ENCODE results near the gene AGAP1.
"Not testable (repeated sequence)": the region's sequence is repeated elsewhere in the genome, so short reads cannot be mapped to it uniquely, and the experiment has no call there.

The AGAP1 gene

DNA sequence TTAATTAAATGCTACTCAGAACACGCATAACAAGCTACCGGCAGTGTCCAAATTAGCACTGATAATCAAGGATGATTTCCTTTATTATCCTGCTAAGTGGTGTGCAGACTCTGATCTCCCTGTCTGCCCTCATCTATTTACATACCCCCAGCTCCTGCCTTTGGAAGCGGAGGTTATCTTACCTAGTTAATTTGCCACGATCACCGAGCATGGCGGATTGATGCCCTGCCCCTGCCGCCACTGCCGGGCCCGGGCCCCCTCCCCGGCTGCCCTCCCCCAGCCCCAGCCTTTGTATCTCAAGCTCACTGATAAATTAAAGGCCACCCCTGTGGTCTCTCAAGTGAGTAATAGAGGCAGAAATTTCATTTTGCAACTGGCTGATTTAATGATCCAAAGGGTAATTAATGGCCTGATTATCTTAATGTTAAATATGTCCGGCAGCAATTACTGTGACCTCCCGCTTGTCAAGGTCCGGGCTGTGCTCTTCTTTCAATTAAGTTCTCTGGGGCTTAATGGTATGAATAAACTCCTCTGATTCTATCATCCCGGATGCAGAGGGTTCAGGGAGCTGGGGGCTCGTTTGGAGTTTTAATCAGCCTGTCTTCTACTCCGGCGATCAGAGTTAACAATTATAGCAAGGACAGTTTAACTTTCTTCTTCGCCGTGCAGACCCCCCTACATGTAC lies 560.9 kb downstream of the AGAP1 start:
- no peak overlapping the region for H3K4me3 ChIP-seq (ENCODE audit: low read length)
- peaks cover 10% of the 10 kb centered on the region for H3K9me3 ChIP-seq (ENCODE audit: control insufficient read depth, low read length)
- peaks cover 16% of the 10 kb centered on the region for H3K36me3 ChIP-seq (ENCODE audit: control insufficient read depth, insufficient read depth, low read length, severe bottlenecking)
- H3K9ac ChIP-seq (ENCODE audit: low read length) = no peak overlapping the region
- no peaks in the 10 kb centered on the region for H3K27me3 ChIP-seq (replicated peaks; ENCODE audit: control insufficient read depth, insufficient read depth, low read length)
- peaks cover 8% of the 10 kb centered on the region for H3K4me1 ChIP-seq (ENCODE audit: control insufficient read depth, insufficient read depth, low read length)
- no peak for DNase-seq (ENCODE audit: low read depth)

DNA sequence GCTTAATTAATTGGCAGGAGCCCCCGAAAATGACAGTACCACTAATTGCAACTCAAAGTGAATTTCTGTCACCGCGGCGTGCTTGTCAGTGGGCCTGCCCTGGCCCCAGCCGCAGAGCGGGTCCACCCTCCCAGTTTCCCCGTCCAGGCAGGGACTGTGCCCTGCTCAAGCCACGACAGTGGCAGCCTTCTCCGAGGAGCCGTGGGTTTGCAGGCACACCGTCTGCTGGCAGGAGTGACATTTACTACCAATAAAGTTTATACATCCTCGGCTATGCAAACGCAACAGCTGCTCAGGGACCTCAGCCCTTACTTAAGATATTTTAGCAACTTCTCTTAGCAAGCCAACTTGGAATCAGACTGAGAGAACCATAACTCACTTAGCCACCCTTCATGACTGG lies 561.6 kb downstream of the AGAP1 start:
- Histone ChIP-seq H3K4me3 (ENCODE audit: low read length) (no peak overlapping the region), H3K9me3 (ENCODE audit: control insufficient read depth, low read length) (peaks cover 10% of the 10 kb centered on the region), H3K9ac (ENCODE audit: low read length) (no peak overlapping the region), H3K4me1 (ENCODE audit: control insufficient read depth, insufficient read depth, low read length) (peaks cover 8% of the 10 kb centered on the region), H3K36me3 (ENCODE audit: control insufficient read depth, insufficient read depth, low read length, severe bottlenecking) (peaks cover 14% of the 10 kb centered on the region), H3K27me3 (replicated peaks; ENCODE audit: control insufficient read depth, insufficient read depth, low read length) (no peaks in the 10 kb centered on the region)
- DNase-seq (ENCODE audit: low read depth) = no peak

DNA sequence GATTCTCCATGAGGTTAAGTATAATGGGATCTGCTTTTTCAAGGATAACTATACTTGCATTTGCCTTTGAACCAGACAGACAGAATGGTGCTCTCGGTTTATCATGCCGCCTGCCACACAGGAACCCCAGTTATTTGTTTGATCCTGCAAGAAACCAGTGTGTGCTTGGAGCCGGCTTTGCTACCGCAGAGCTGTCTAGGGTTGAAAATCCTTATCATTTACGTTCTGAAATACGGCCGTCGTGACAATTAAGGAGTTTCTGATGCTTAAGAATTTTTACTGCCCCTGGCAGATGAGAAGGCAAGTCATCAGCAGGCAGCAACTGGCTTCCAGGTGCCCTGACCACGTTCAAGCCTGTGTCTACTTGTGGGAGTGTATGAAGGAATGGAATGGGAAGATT lies 562.3 kb downstream of the AGAP1 start:
- Histone ChIP-seq H3K4me3 (ENCODE audit: low read length) (no peak overlapping the region), H3K9ac (ENCODE audit: low read length) (no peak overlapping the region), H3K36me3 (ENCODE audit: control insufficient read depth, insufficient read depth, low read length, severe bottlenecking) (peaks cover 16% of the 10 kb centered on the region), H3K27me3 (replicated peaks; ENCODE audit: control insufficient read depth, insufficient read depth, low read length) (no peaks in the 10 kb centered on the region), H3K4me1 (ENCODE audit: control insufficient read depth, insufficient read depth, low read length) (peaks cover 8% of the 10 kb centered on the region), H3K9me3 (ENCODE audit: control insufficient read depth, low read length) (peaks cover 10% of the 10 kb centered on the region)
- no peak for DNase-seq (ENCODE audit: low read depth)

DNA sequence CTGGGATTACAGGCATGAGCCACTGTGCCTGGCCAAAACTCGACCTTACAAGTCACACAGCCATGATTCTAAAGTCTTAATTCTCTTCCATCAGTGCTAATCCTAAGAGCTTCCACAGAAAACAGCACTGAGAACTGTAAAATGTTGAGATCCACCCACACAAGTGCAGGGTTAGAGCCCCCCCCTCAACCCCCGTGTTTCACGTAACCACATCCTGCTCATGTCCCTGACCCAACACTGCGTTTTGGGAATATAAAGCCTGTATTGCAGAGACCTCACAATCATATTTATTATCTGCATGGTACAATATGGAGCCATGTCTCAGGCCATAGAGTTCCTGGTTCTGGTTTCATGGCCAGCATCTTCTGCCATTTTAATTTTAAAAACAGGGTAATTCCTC lies 563.5 kb downstream of the AGAP1 start:
- DNase-seq (ENCODE audit: low read depth) = no peak
- Histone ChIP-seq H3K36me3 (ENCODE audit: control insufficient read depth, insufficient read depth, low read length, severe bottlenecking) (peaks cover 19% of the 10 kb centered on the region), H3K4me1 (ENCODE audit: control insufficient read depth, insufficient read depth, low read length) (peaks cover 8% of the 10 kb centered on the region), H3K27me3 (replicated peaks; ENCODE audit: control insufficient read depth, insufficient read depth, low read length) (no peaks in the 10 kb centered on the region), H3K9me3 (ENCODE audit: control insufficient read depth, low read length) (peaks cover 10% of the 10 kb centered on the region), H3K4me3 (ENCODE audit: low read length) (no peak overlapping the region), H3K9ac (ENCODE audit: low read length) (no peak overlapping the region)

DNA sequence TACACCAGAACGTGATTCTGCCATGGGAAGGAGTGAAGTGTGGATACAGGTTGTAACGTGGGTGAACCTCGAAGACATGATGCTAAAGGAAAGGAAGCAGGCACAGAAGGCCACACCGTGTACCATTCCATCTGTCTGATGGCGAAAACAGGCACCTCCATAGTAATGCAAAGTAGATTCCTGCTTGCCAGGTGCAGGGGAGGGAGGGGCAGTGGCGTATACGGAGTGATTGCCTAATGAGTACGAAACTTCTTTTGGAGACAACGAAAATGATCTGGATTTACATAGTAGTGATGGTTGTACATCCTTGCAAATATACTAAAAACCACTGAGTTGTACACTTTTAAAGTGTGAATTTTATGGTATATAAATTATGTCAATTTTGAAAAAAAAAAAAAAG lies 567.7 kb downstream of the AGAP1 start:
- H3K9me3 ChIP-seq (ENCODE audit: control insufficient read depth, low read length) = peaks cover 10% of the 10 kb centered on the region
- H3K9ac ChIP-seq (ENCODE audit: low read length) = no peak overlapping the region
- no peaks in the 10 kb centered on the region for H3K27me3 ChIP-seq (replicated peaks; ENCODE audit: control insufficient read depth, insufficient read depth, low read length)
- no peak for DNase-seq (ENCODE audit: low read depth)
- H3K4me3 ChIP-seq (ENCODE audit: low read length) = no peak overlapping the region
- no peaks in the 10 kb centered on the region for H3K4me1 ChIP-seq (ENCODE audit: control insufficient read depth, insufficient read depth, low read length)
- peaks cover 14% of the 10 kb centered on the region for H3K36me3 ChIP-seq (ENCODE audit: control insufficient read depth, insufficient read depth, low read length, severe bottlenecking)

DNA sequence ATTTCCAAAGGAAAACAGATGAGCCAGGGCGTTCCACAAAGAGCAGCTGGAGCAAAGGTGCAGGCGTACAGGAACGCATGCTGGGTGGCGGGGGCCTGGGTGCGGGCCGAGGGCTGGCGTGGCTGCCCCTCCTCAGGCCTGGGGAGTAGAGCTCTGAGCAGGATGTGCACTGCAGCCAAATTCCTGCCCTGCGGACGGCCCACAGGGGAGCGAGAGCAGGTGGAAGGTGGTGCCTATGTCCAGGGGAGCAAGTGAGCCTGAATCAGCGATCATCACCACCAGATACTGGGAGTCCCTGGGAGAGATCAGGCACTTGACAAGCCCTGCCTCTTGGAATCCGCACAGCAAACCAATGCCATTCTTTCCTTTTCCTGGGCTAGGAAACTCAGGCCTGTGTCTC lies 568.1 kb downstream of the AGAP1 start:
- Histone ChIP-seq H3K4me3 (ENCODE audit: low read length) (no peak overlapping the region), H3K36me3 (ENCODE audit: control insufficient read depth, insufficient read depth, low read length, severe bottlenecking) (peaks cover 14% of the 10 kb centered on the region), H3K9ac (ENCODE audit: low read length) (no peak overlapping the region), H3K4me1 (ENCODE audit: control insufficient read depth, insufficient read depth, low read length) (no peaks in the 10 kb centered on the region), H3K27me3 (replicated peaks; ENCODE audit: control insufficient read depth, insufficient read depth, low read length) (no peaks in the 10 kb centered on the region), H3K9me3 (ENCODE audit: control insufficient read depth, low read length) (peaks cover 10% of the 10 kb centered on the region)
- no peak for DNase-seq (ENCODE audit: low read depth)

DNA sequence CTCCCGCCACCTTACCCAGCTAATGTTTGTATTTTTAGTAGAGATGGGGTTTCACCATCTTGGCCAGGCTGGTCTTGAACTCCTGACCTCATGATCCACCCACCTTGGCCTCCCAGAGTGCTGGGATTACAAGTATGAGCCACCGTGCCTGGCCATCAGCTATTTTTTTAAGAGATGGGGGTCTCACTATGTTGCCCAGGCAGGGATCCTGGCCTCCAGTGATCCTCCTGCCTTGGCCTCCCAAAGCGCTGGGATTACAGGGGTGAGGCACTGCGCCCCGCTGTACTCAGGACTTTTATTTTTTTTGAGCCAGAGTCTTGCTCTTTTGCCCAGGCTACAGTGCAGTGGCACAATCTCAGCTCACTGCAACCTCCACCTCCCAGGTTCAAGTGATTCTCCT lies 569.0 kb downstream of the AGAP1 start:
- peaks cover 14% of the 10 kb centered on the region for H3K36me3 ChIP-seq (ENCODE audit: control insufficient read depth, insufficient read depth, low read length, severe bottlenecking)
- not testable (repeated sequence) for H3K4me1 ChIP-seq (ENCODE audit: control insufficient read depth, insufficient read depth, low read length); DNase-seq (ENCODE audit: low read depth); H3K4me3 ChIP-seq (ENCODE audit: low read length); H3K27me3 ChIP-seq (replicated peaks; ENCODE audit: control insufficient read depth, insufficient read depth, low read length); H3K9ac ChIP-seq (ENCODE audit: low read length)
- H3K9me3 ChIP-seq (ENCODE audit: control insufficient read depth, low read length) = peaks cover 10% of the 10 kb centered on the region

DNA sequence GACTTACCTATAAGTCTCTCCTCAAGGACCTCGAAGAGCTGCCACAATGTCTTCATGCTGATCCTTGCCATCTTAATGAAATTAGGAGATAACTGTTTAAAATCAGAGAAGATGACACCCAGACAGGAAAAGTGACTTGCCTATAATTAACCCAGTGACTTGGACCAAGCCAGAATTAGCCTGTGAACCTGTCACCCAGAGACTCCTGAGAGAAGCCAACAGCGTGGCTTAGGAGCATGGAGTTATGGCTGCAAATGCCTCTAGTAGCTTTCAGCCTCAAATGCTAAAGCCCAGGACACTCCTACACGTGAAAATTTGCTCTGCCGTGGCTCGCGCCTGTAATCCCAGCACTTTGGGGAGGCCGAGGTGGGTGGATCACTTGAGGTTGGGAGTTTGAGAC lies 570.2 kb downstream of the AGAP1 start:
- Histone ChIP-seq H3K9me3 (ENCODE audit: control insufficient read depth, low read length) (no peaks in the 10 kb centered on the region), H3K27me3 (replicated peaks; ENCODE audit: control insufficient read depth, insufficient read depth, low read length) (no peaks in the 10 kb centered on the region), H3K9ac (ENCODE audit: low read length) (no peak overlapping the region), H3K36me3 (ENCODE audit: control insufficient read depth, insufficient read depth, low read length, severe bottlenecking) (peaks cover 5% of the 10 kb centered on the region), H3K4me3 (ENCODE audit: low read length) (no peak overlapping the region), H3K4me1 (ENCODE audit: control insufficient read depth, insufficient read depth, low read length) (no peaks in the 10 kb centered on the region)
- no peak for DNase-seq (ENCODE audit: low read depth)

DNA sequence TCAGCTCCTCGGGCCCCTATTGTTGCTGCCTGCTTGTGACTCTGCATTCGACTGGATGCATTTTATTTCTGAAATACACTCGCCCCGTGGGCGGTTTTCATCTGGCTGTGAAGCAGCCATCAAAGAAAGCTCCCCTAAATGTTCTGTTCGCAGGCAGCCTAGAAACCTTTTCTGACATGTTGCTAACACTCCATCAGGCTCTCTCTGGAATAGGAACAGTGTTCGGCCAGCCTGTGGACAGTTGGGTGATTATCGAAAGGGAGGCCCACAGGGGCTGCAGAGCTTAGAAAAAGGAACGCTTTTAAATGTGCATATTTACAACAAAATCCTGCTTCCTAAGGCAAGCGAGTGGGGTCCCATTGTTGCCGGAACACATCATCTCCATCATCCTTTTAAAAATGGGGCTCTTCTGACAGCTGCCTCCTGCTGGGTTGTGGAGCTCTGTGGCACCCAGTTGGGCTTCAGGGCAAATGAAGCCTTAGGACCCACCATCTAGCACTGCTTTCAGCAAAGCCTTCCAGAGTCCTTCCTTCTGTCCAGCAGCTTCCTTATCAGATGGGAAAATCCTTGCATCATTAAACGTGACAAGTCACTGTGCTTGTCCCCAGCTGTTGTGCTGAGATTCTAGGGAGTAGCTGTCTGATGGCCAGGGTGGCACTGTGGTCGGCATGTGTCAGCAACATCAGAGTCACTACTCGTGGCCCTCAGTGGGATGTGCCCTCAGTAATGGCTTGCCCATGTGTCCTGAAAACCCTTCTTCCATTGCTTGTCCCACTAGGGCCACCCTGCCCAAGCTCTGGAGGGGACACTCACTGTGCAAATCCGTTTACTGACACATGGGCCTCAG lies 571.7 kb downstream of the AGAP1 start:
- H3K4me3 ChIP-seq (ENCODE audit: low read length) = no peak overlapping the region
- H3K4me1 ChIP-seq (ENCODE audit: control insufficient read depth, insufficient read depth, low read length) = no peaks in the 10 kb centered on the region
- H3K9ac ChIP-seq (ENCODE audit: low read length) = no peak overlapping the region
- no peaks in the 10 kb centered on the region for H3K9me3 ChIP-seq (ENCODE audit: control insufficient read depth, low read length)
- H3K36me3 ChIP-seq (ENCODE audit: control insufficient read depth, insufficient read depth, low read length, severe bottlenecking) = peaks cover 5% of the 10 kb centered on the region
- DNase-seq (ENCODE audit: low read depth) = no peak
- no peaks in the 10 kb centered on the region for H3K27me3 ChIP-seq (replicated peaks; ENCODE audit: control insufficient read depth, insufficient read depth, low read length)

DNA sequence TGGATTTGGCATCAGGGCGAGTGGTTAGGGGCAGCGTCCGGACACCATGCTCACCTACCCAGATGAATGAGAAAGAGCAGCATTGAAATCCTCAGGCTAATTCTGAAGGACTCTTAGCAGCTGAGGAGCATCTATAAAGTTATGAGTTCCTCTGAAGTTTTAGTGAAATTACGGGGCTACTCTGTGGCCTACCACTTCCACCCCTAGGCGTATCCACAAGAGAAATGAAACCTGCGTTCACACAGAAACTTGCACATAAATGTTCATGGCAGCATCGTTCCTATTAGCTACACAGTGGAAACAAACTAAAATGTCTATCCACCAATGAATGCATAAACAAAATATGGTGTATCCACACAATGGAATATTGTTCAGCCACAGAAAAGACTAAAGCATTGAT lies 576.4 kb downstream of the AGAP1 start:
- Histone ChIP-seq H3K9ac (ENCODE audit: low read length) (no peak overlapping the region), H3K36me3 (ENCODE audit: control insufficient read depth, insufficient read depth, low read length, severe bottlenecking) (no peaks in the 10 kb centered on the region), H3K4me3 (ENCODE audit: low read length) (no peak overlapping the region), H3K4me1 (ENCODE audit: control insufficient read depth, insufficient read depth, low read length) (no peaks in the 10 kb centered on the region), H3K9me3 (ENCODE audit: control insufficient read depth, low read length) (no peaks in the 10 kb centered on the region), H3K27me3 (replicated peaks; ENCODE audit: control insufficient read depth, insufficient read depth, low read length) (no peaks in the 10 kb centered on the region)
- no peak for DNase-seq (ENCODE audit: low read depth)

DNA sequence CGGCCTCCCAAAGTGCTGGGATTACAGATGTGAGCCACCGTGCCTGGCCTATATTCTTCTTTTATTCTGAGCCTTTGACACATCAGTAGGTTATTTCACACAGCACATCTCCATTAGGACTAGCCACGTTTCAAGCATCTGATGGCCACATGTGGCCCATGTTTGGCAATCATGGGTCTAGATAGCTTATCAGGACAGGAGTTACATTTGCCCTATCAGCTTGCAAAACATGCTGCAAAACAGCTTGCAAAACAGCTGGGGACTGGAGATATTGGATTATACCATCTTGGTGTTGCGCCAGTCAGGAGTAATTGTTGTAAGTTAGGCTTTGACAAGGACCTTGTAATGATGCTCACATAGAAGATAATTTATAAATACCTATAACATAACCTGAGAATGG lies 579.4 kb downstream of the AGAP1 start:
- no peak overlapping the region for H3K4me3 ChIP-seq (ENCODE audit: low read length)
- H3K4me1 ChIP-seq (ENCODE audit: control insufficient read depth, insufficient read depth, low read length) = peaks cover 2% of the 10 kb centered on the region
- H3K9me3 ChIP-seq (ENCODE audit: control insufficient read depth, low read length) = no peaks in the 10 kb centered on the region
- H3K9ac ChIP-seq (ENCODE audit: low read length) = no peak overlapping the region
- DNase-seq (ENCODE audit: low read depth) = no peak
- no peaks in the 10 kb centered on the region for H3K27me3 ChIP-seq (replicated peaks; ENCODE audit: control insufficient read depth, insufficient read depth, low read length)
- no peaks in the 10 kb centered on the region for H3K36me3 ChIP-seq (ENCODE audit: control insufficient read depth, insufficient read depth, low read length, severe bottlenecking)
